ENCODE data around the gene LITAFD.
"Not testable (repeated sequence)": the region's sequence is repeated elsewhere in the genome, so short reads cannot be mapped to it uniquely, and the experiment has no call there.

The LITAFD gene

GRCh38 chr16:8855972-8856371, 26.2 kb upstream of the LITAFD start:
- no peak for DNase-seq (ENCODE audit: low read depth in 3 of 3)

- DNase-seq (ENCODE audit: low read depth in 3 of 3), result no peak
Measured at GRCh38 chr16:8858994-8859912, 22.9 kb upstream of the LITAFD start.

- DNase-seq (ENCODE audit: low read depth in 3 of 3), result no peak
Measured at GRCh38 chr16:8859913-8860881, 22.0 kb upstream of the LITAFD start.

- no peak for DNase-seq (ENCODE audit: low read depth in 3 of 3)
Measured at GRCh38 chr16:8861563-8862308, 20.4 kb upstream of the LITAFD start.

- DNase-seq (ENCODE audit: low read depth in 3 of 3), result no peak
Measured at GRCh38 chr16:8862309-8863130, 19.6 kb upstream of the LITAFD start.

- DNase-seq (ENCODE audit: low read depth in 3 of 3), result no peak
Measured at GRCh38 chr16:8863594-8864424, 18.3 kb upstream of the LITAFD start.

GRCh38 chr16:8864480-8865110, 17.6 kb upstream of the LITAFD start:
- DNase-seq (ENCODE audit: low read depth in 3 of 3), result no peak

GRCh38 chr16:8865145-8865882, 16.8 kb upstream of the LITAFD start:
- no peak for DNase-seq (ENCODE audit: low read depth in 3 of 3)

GRCh38 chr16:8866118-8866883, 15.8 kb upstream of the LITAFD start:
- no peak for DNase-seq (ENCODE audit: low read depth in 3 of 3)

- no peak for DNase-seq (ENCODE audit: low read depth in 3 of 3)
Measured at GRCh38 chr16:8866884-8867215, 15.3 kb upstream of the LITAFD start.

- DNase-seq (ENCODE audit: low read depth in 3 of 3), result no peak
Measured at GRCh38 chr16:8867216-8867931, 14.8 kb upstream of the LITAFD start.

GRCh38 chr16:8867932-8868415, 14.2 kb upstream of the LITAFD start:
- no peak for DNase-seq (ENCODE audit: low read depth in 3 of 3)

- DNase-seq (ENCODE audit: low read depth in 3 of 3), result peak; percentile 54 to 82 (median 57)
Measured at GRCh38 chr16:8868416-8869211, 13.5 kb upstream of the LITAFD start, which contains the start of gene CARHSP1. Gene CARHSP1, minus strand, starts transcription at chr16:8869006. Its CDS starts 9,678 bp downstream, at chr16:8859328.

- DNase-seq (ENCODE audit: low read depth in 3 of 3), result no peak
Measured at GRCh38 chr16:8869212-8869987, 12.8 kb upstream of the LITAFD start.

GRCh38 chr16:8869988-8870241, 12.2 kb upstream of the LITAFD start:
- DNase-seq (ENCODE audit: low read depth in 3 of 3), result not testable (repeated sequence)

GRCh38 chr16:8872071-8872470, 10.1 kb upstream of the LITAFD start:
- DNase-seq (ENCODE audit: low read depth in 3 of 3), result no peak
